Esophagus squamous epithelium (tissue), 5 donors: Measurements from ENCODE around the gene ZNF609. TPM values are rescaled to one million over a fixed set of nuclear protein-coding genes. Genes with fewer than 3 reads are reported as not detected.
A peak's percentile ranks its signal among the peaks of the same experiment; 100 is the strongest.

Source experiments
- DNase-seq: peaks from one replicate; lab custom pipeline; 2025; lab: John Stamatoyannopoulos, UW
- H3K27ac ChIP-seq, 4 donors: fragments of 200-600 bp; sonication (generic); one replicate each; pipeline ENCODE4 v1.5.1; 2016 to 2019; ENCODE audit warnings: mild to moderate bottlenecking in 1 of 4
- H3K27me3 ChIP-seq, 4 donors: fragments of 200-600 bp; sonication (generic); 1 replicate in 3 of 4; 2 replicates in 1 of 4; pipeline versions ENCODE4 v1.5.1 to v1.6.0; 2017 to 2021; ENCODE audit warnings: antibody characterized with exemption in 1 of 4
- H3K36me3 ChIP-seq, 3 donors: fragments of 200-600 bp; sonication (generic); one replicate each; pipeline ENCODE4 v1.5.1; 2016 to 2019
- H3K4me1 ChIP-seq, 3 donors: fragments of 200-600 bp; sonication (generic); one replicate each; pipeline ENCODE4 v1.5.1; 2017 to 2019
- H3K4me3 ChIP-seq, 4 donors: fragments of 200-600 bp; sonication (generic); 1 replicate in 3 of 4; 2 replicates in 1 of 4; pipeline ENCODE4 v1.5.1; 2016 to 2019; ENCODE audit warnings: mild to moderate bottlenecking in 2 of 4, moderate library complexity in 1 of 4
- H3K9me3 ChIP-seq, 3 donors: fragments of 200-600 bp; sonication (generic); one replicate each; pipeline ENCODE4 v1.5.1; 2016 to 2019
- POLR2A ChIP-seq, 4 donors: fragments of 450-650 bp; IDR thresholded peaks; one replicate each; pipeline ENCODE4 v1.6.1; 2017; ENCODE audit warnings: antibody characterized with exemption in 4 of 4, mild to moderate bottlenecking in 4 of 4, moderate library complexity in 3 of 4
- WGBS, 2 donors: methylation state at CpG; one replicate each; pipeline ENCODE4 v1.1.5; 2018; 5-methylcytosine and 5-hydroxymethylcytosine counted together
- intact Hi-C: fragments of 100-400 bp; cut with DNase I; formaldehyde crosslinking; loops from one replicate; pipeline ENCODE4 v1.15.0; 2022
- total RNA-seq, 4 donors: library from RNA; depleted of rRNA; stranded (reverse); fragments of >200 nt; gene quantifications; one replicate each; pipeline ENCODE4 v1.1.0, GENCODE V29; 2016
- TF ChIP-seq, protein P1 (sequence below), 6 experiments: fragments of 450-650 bp in 4 of 6; fragments of 200-600 bp in 2 of 6; sonication (generic) in 2 of 6; IDR thresholded peaks; one replicate each; pipeline ENCODE4 v1.5.1; 2016 to 2019; ENCODE audit warnings: antibody characterized with exemption in 6 of 6, mild to moderate bottlenecking in 4 of 6, moderate library complexity in 4 of 6
- donor health status: DM: yes; HTN: yes; CAD: no.

ZNF609 gene
- total RNA-seq, 4 donors from 2014 or later = 10.2 to 25.2 (median 13.8) TPM

DNA sequence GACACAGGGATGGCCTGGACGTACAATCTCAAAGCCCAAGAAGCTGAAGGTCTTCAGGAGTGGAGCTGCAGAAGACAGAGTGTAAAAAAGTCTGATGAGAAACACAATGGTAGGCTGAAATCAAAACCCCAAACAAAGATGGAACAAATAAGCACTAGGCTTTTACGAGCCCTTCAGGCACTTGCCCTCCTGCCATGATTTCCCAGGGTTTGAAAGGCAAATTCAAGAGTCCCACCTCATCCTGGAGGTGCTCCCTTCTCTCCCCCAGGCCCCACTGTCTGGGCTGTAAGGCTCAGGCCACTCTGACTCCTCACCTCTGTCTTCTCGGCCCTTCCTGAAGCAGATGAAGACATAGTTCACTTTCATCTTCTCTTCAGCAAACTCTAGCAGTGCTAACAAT, 228.4 kb downstream of the ZNF609 start:
- peak overlapping the region in 3 of 4 donors; percentile 42 to 57 (median 43) for H3K27ac ChIP-seq

DNA sequence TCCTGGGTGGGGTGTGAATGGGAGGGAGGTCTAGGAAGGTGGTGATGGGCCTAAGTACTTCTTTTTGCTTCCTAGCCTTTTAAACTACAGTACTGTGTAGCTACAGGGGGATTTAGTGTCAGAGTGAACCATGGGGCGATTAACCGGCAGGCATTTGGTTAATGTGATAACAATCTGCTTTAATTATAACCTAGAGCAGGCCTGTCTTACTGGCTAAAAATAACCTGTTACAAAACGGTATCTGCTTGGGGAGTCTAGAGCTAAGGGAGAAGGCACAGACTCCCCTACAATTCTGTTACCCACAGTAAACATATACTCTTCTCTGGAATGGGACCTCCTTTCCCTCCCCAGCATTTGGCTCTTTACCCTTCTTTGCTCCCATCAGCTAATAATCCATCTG, 229.6 kb downstream of the ZNF609 start:
- Histone ChIP-seq H3K4me1 (peaks cover 13 to 67% (median 15%) of the 10 kb centered on the region in 3 donors), H3K27me3 (no peaks in the 10 kb centered on the region), H3K36me3 (peaks cover 12 to 94% (median 23%) of the 10 kb centered on the region in 3 donors), H3K9me3 (no peaks in the 10 kb centered on the region), H3K27ac (peak overlapping the region in 3 of 4 donors; percentile 14 to 74 (median 40)), H3K4me3 (no peak overlapping the region)
- intact Hi-C loops = no loop called here
- TF ChIP-seq, protein P1, sequence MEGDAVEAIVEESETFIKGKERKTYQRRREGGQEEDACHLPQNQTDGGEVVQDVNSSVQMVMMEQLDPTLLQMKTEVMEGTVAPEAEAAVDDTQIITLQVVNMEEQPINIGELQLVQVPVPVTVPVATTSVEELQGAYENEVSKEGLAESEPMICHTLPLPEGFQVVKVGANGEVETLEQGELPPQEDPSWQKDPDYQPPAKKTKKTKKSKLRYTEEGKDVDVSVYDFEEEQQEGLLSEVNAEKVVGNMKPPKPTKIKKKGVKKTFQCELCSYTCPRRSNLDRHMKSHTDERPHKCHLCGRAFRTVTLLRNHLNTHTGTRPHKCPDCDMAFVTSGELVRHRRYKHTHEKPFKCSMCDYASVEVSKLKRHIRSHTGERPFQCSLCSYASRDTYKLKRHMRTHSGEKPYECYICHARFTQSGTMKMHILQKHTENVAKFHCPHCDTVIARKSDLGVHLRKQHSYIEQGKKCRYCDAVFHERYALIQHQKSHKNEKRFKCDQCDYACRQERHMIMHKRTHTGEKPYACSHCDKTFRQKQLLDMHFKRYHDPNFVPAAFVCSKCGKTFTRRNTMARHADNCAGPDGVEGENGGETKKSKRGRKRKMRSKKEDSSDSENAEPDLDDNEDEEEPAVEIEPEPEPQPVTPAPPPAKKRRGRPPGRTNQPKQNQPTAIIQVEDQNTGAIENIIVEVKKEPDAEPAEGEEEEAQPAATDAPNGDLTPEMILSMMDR (IDR thresholded peaks at IDR 0.05) = no peak
- TF ChIP-seq POLR2A (IDR thresholded peaks at IDR 0.05) = no peak
- 68 to 80% methylated on average over 3 of the region's 3 CpGs for WGBS, 2 donors
- DNase-seq = no peak

More for the DNA sequence above, 228.4 kb downstream of the ZNF609 start:
- TF ChIP-seq, protein P1 (IDR thresholded peaks at IDR 0.05) = no peak
- no peak for TF ChIP-seq POLR2A (IDR thresholded peaks at IDR 0.05)
- intact Hi-C loops = no loop called here
- H3K36me3 ChIP-seq = peaks cover 23 to 94% (median 24%) of the 10 kb centered on the region in 3 donors
- no peak for DNase-seq
- no peaks in the 10 kb centered on the region for H3K27me3 ChIP-seq
- H3K4me3 ChIP-seq = no peak overlapping the region
- 63 to 77% methylated on average over 3 of the region's 3 CpGs for WGBS, 2 donors
- no peaks in the 10 kb centered on the region for H3K9me3 ChIP-seq
- peaks cover 13 to 55% (median 15%) of the 10 kb centered on the region in 3 donors for H3K4me1 ChIP-seq

DNA sequence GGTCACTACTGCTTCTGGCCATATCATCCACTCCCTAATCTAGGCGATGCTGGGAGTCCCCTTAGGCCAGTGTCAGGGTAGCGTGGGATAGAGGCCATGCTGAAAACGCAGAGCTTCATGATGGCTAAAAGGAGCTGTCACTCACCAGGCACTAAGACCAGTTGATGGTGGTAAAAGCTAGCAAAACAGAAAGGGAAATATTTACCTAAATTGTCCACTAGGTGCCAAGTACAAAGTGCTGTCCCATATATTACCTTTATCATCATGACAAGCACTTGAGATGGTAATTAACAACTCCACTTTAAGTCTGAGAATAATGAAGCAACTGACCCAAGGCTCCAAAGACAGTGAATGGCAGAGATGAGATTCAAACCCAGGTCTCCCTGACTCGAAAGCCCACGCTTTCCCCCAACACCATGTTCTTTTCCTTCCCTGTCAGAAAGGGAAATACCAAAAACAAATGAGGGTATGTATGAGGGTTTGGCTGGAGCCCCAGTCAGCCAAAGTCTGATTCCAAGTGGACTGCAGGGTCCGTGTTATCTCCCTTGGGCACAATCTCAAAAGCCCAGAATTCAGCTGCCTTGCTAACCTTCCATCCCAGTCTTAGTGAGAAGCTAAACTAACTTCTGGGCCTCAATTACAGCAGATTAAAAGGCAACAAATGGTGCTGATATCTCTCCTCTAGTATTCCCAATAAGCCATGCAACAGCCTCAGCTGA, 230.4 kb downstream of the ZNF609 start:
- TF ChIP-seq, protein P1 (IDR thresholded peaks at IDR 0.05) = peak in 1 of 6 experiments; percentile 21
- TF ChIP-seq POLR2A (IDR thresholded peaks at IDR 0.05) = no peak
- WGBS, 2 donors = 60 to 71% methylated on average over 4 to 6 of the region's 6 CpGs
- Histone ChIP-seq H3K36me3 (peaks cover 12 to 94% (median 16%) of the 10 kb centered on the region in 3 donors), H3K27me3 (no peaks in the 10 kb centered on the region), H3K4me1 (peaks cover 13 to 75% (median 15%) of the 10 kb centered on the region in 3 donors), H3K27ac (peak overlapping the region; percentile 29 to 94 (median 57)), H3K4me3 (no peak overlapping the region), H3K9me3 (no peaks in the 10 kb centered on the region)
- DNase-seq = no peak
- intact Hi-C loops = no loop called here

DNA sequence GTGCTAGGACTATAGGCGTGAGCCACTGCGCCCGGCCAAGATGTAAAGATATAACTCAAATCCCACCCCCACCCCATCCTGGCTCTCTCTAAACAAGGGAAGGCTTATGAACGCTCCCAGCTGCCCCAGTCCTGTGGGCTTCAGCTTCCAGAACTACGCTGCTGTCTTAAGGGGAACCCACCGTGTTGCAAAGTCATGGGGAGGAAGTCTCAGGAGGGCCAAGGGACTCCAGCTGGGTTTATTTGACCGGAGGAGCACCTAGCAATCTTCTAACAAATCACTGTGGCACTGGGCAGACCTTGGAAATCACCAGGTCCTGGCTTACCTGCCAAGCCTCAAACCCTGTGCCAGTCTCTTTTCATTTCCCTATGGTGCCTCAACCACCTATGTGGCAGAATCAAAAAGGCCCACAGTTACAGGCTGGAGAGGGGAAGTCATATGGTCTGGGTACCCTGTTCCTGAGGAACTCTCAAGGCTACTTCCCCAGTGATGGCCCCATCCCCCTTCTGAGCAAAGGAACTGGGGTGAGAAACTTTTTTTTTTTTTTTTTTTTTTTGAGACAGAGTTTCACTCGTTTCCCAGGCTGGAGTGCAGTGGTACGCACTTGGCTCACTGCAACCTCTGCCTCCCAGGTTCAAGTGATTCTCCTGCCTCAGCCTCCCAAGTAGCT, 231.7 kb downstream of the ZNF609 start:
- peaks cover 19 to 85% (median 24%) of the 10 kb centered on the region in 3 donors for H3K4me1 ChIP-seq
- no peak overlapping the region for H3K4me3 ChIP-seq
- H3K27ac ChIP-seq = peak overlapping the region; percentile 29 to 94 (median 76)
- WGBS, 2 donors = 73 to 77% methylated on average over 5 of the region's 9 CpGs
- DNase-seq = no peak
- intact Hi-C loops = no loop called here
- no peaks in the 10 kb centered on the region for H3K27me3 ChIP-seq
- H3K36me3 ChIP-seq = peaks cover 12 to 83% (median 16%) of the 10 kb centered on the region in 3 donors
- TF ChIP-seq POLR2A (IDR thresholded peaks at IDR 0.05) = no peak
- TF ChIP-seq, protein P1 (IDR thresholded peaks at IDR 0.05) = no peak
- H3K9me3 ChIP-seq = no peaks in the 10 kb centered on the region

DNA sequence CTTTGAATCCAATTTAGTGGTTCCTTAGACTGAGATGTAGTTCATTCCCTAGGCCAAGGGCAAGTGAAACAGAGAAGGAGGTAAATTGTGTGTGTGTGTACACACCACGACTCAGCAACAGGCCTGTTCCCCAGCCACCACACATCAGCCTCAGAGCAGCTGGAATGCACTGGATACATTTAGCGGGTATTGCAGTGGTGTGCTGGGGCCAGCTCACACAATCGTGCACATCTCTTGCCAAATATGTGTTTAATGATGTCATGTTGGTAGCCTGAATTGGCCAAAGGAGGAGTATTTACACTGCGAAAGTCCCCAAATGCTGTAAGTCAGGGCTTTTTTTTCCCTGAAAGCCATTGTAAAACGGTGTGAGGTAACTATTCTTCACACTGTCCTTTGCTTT, 232.8 kb downstream of the ZNF609 start:
- H3K4me3 ChIP-seq = no peak overlapping the region
- H3K9me3 ChIP-seq = no peaks in the 10 kb centered on the region
- peaks cover 12 to 72% (median 16%) of the 10 kb centered on the region in 3 donors for H3K36me3 ChIP-seq
- no peak for DNase-seq
- intact Hi-C loops = no loop called here
- H3K27ac ChIP-seq = peak overlapping the region; percentile 19 to 94 (median 76)
- TF ChIP-seq, protein P1 (IDR thresholded peaks at IDR 0.05) = no peak
- no peak for TF ChIP-seq POLR2A (IDR thresholded peaks at IDR 0.05)
- 24 to 31% methylated on average over 2 to 5 of the region's 5 CpGs for WGBS, 2 donors
- peaks cover 23 to 85% (median 31%) of the 10 kb centered on the region in 3 donors for H3K4me1 ChIP-seq
- H3K27me3 ChIP-seq = no peaks in the 10 kb centered on the region
